HepG2 (cell line): Measurements from ENCODE around the gene ME2. TPM values are rescaled to one million over a fixed set of nuclear protein-coding genes. Genes with fewer than 3 reads are reported as not detected.

ENCODE experiments used
- ATAC-seq: fragments of 200-7000 bp; cut with Tn5 transposase; 3 replicates; pipeline ENCODE4 v1.9.1; 2020; ENCODE audit warnings: mild to moderate bottlenecking, moderate library complexity
- BruUV-seq: library from RNA; stranded (reverse); fragments of 400-500 nt; replicated peaks from 2 replicates; lab custom pipeline; 2021; lab: Mats Ljungman, UMichigan
- CTCF ChIA-PET: fragments of 300-600 bp; formaldehyde crosslinking; extraction: SDS; loops from one replicate; lab custom pipeline; 2021; ENCODE audit warnings: low total read pairs, inconsistent platforms, low intra/inter-chr PET ratio; lab: Yijun Ruan, JAX
- POLR2A ChIA-PET: fragments of 350-600 bp; sonication (Branson Sonifier 250); formaldehyde crosslinking; loops from one replicate; lab custom pipeline; 2020; ENCODE audit warnings: antibody characterized with exemption, inconsistent platforms; lab: Yijun Ruan, JAX
- DNase-seq: peaks from one replicate; pipeline ENCODE4 v3.0.0-alpha.2; 2015; ENCODE audit warnings: low spot score
- FAIRE-seq: peaks from 3 replicates; lab custom pipeline; 2011; peaks lifted over from hg19 to GRCh38; lab: Jason Lieb, UNC
- H2AFZ ChIP-seq: one replicate; pipeline ENCODE4 v1.6.1; 2011; ENCODE audit warnings: low read length, inconsistent platforms
- H3K27ac ChIP-seq: fragments of 300-600 bp; 3 replicates; pipeline ENCODE4 v1.8.0; 2011; ENCODE audit warnings: mixed run types, mild to moderate bottlenecking, mixed read lengths, low read length, inconsistent platforms; ENCODE audit not compliant: insufficient read depth; ENCODE audit errors: extremely low read length
- H3K27me3 ChIP-seq, 2 experiments: fragments of 200-600 bp in 1 of 2; 2 replicates in 1 of 2; 3 replicates in 1 of 2; pipeline versions ENCODE4 v1.6.0 to v1.8.0; 2011; ENCODE audit warnings: low read length in 2 of 2, mild to moderate bottlenecking in 2 of 2, moderate library complexity in 2 of 2, inconsistent platforms in 1 of 2; ENCODE audit not compliant: insufficient read depth in 2 of 2, control insufficient read depth in 1 of 2
- H3K36me3 ChIP-seq, 2 experiments: fragments of 200-600 bp in 1 of 2; replicated peaks in 1 of 2; 2 replicates in 1 of 2; 3 replicates in 1 of 2; pipeline versions ENCODE4 v1.5.1 to v1.8.0; 2011; ENCODE audit warnings: low read length in 2 of 2, inconsistent platforms in 1 of 2; ENCODE audit not compliant: insufficient read depth in 2 of 2, control insufficient read depth in 1 of 2
- H3K4me1 ChIP-seq: 2 replicates; pipeline ENCODE4 v1.5.1; 2012; ENCODE audit warnings: low read length, inconsistent platforms; ENCODE audit not compliant: insufficient read depth
- H3K4me2 ChIP-seq: 2 replicates; pipeline ENCODE4 v1.6.0; 2011; ENCODE audit warnings: low read depth, low read length, inconsistent platforms
- H3K4me3 ChIP-seq, 3 experiments: fragments of 200-600 bp in 1 of 3; sonication (generic), shearing (Covaris generic) in 1 of 3; replicated peaks in 1 of 3; 2 replicates each; pipeline ENCODE4 v1.5.1; 2011 to 2016; ENCODE audit warnings: low read length in 3 of 3, inconsistent platforms in 2 of 3, low read depth in 2 of 3, mild to moderate bottlenecking in 2 of 3, control low read depth in 1 of 3, mixed read lengths in 1 of 3; ENCODE audit not compliant: insufficient read depth in 1 of 3
- H3K79me2 ChIP-seq: one replicate; pipeline ENCODE4 v1.6.1; 2011; ENCODE audit warnings: low read length, inconsistent platforms; ENCODE audit not compliant: insufficient read depth
- H3K9ac ChIP-seq: 2 replicates; pipeline ENCODE4 v1.6.0; 2011; ENCODE audit warnings: mild to moderate bottlenecking, low read depth, low read length, inconsistent platforms; ENCODE audit not compliant: insufficient read depth
- H3K9me3 ChIP-seq: 2 replicates; pipeline ENCODE4 v1.5.1; 2012; ENCODE audit warnings: mild to moderate bottlenecking, low read length
- H4K20me1 ChIP-seq: 2 replicates; pipeline ENCODE4 v1.6.0; 2011; ENCODE audit warnings: inconsistent platforms, mild to moderate bottlenecking, low read length, moderate library complexity; ENCODE audit not compliant: insufficient read depth
- ETV5 ChIP-seq: IDR thresholded peaks from 2 replicates; pipeline ENCODE4 v1.6.1; 2018; ENCODE audit warnings: missing biosample characterization, missing genetic modification reagents, inconsistent platforms, borderline replicate concordance
- GFI1 ChIP-seq: sonication (generic); formaldehyde crosslinking; IDR thresholded peaks from 2 replicates; pipeline ENCODE4 v1.5.0; 2020; ENCODE audit warnings: missing genetic modification reagents, mild to moderate bottlenecking, borderline replicate concordance
- HNF1A ChIP-seq, 2 experiments: sonication (generic) in 1 of 2; formaldehyde crosslinking in 1 of 2; IDR thresholded peaks; 2 replicates each; pipeline versions ENCODE4 v1.4.0 to v1.6.1; 2016 to 2020; ENCODE audit warnings: borderline replicate concordance in 1 of 2, low read depth in 1 of 2, mild to moderate bottlenecking in 1 of 2, missing genetic modification reagents in 1 of 2
- JUND ChIP-seq: sonication (generic); formaldehyde crosslinking; IDR thresholded peaks from 2 replicates; pipeline ENCODE4 v1.8.0; 2022; ENCODE audit warnings: mild to moderate bottlenecking, missing genetic modification reagents
- PLSCR1 ChIP-seq: sonication (generic); formaldehyde crosslinking; IDR thresholded peaks from 2 replicates; pipeline ENCODE4 v1.5.0; 2020; ENCODE audit warnings: missing genetic modification reagents, mild to moderate bottlenecking, borderline replicate concordance
- RBFOX2 ChIP-seq: fragments of 200-400 bp; formaldehyde crosslinking; IDR thresholded peaks from 2 replicates; pipeline ENCODE4 v1.6.1; 2017; ENCODE audit warnings: low read depth, mild to moderate bottlenecking, low read length
- RFX5 ChIP-seq: IDR thresholded peaks from 2 replicates; pipeline ENCODE4 v1.6.1; 2011; ENCODE audit warnings: low read depth, low read length, improper control_type of control experiment
- ZMAT3 ChIP-seq: sonication (generic); formaldehyde crosslinking; conservative IDR thresholded peaks from 2 replicates; pipeline ENCODE4 v1.7.0; 2021; ENCODE audit warnings: missing genetic modification reagents
- ZNF383 ChIP-seq: sonication (generic); formaldehyde crosslinking; IDR thresholded peaks from 2 replicates; pipeline ENCODE4 v1.4.0; 2020; ENCODE audit warnings: missing genetic modification reagents, mild to moderate bottlenecking, borderline replicate concordance
- ZNF557 ChIP-seq: sonication (generic); formaldehyde crosslinking; IDR thresholded peaks from 2 replicates; pipeline ENCODE4 v1.4.0; 2020; ENCODE audit warnings: missing genetic modification reagents
- ZNF619 ChIP-seq: sonication (generic); formaldehyde crosslinking; IDR thresholded peaks from 2 replicates; pipeline ENCODE4 v1.4.0; 2020; ENCODE audit warnings: mild to moderate bottlenecking, missing genetic modification reagents
- ZNF652 ChIP-seq: IDR thresholded peaks from 2 replicates; pipeline ENCODE4 v1.6.1; 2016; ENCODE audit warnings: low read depth, borderline replicate concordance
- ZNF710 ChIP-seq: sonication (generic); formaldehyde crosslinking; IDR thresholded peaks from 2 replicates; pipeline ENCODE4 v1.5.0; 2020; ENCODE audit warnings: mild to moderate bottlenecking, missing genetic modification reagents, borderline replicate concordance
- WGBS: methylation state at CpG from one replicate; pipeline ENCODE4 v1.1.6; 2017; ENCODE audit warnings: low lambda C conversion rate; 5-methylcytosine and 5-hydroxymethylcytosine counted together
- in situ Hi-C: cut with HindIII; loops from 2 replicates; pipeline ENCODE4 v1.10.0; 2017; ENCODE audit warnings: low pct_unique_long_range_greater_than_20kb; ENCODE audit not compliant: extremely low pct_ligation_motif_present
- intact Hi-C: fragments of 100-400 bp; cut with micrococcal nuclease; formaldehyde crosslinking; loops from one replicate; pipeline ENCODE4 v1.10.0; 2022; ENCODE audit not compliant: unreplicated experiment
- polyA plus RNA-seq, 8 experiments: library from polyadenylated mRNA; depleted of rRNA in 3 of 8; stranded (reverse) in 7 of 8; unstranded in 1 of 8; fragments of >200 nt; fragmentation: Illumina TruSeq in 4 of 8; extraction: Trizol in 4 of 8; gene quantifications; 2 replicates each; pipeline versions ENCODE4 v1.2.1 to v1.2.3, GENCODE V29; 2011 to 2016; ENCODE audit warnings: low read depth in 4 of 8, missing spikeins in 1 of 8, mixed read lengths in 1 of 8; ENCODE audit not compliant: insufficient read depth in 1 of 8
- total RNA-seq, 5 experiments: library from RNA; depleted of rRNA; stranded (reverse); fragments of >200 nt; fragmentation: Illumina TruSeq; extraction: Trizol; gene quantifications; 2 replicates each; pipeline ENCODE4 v1.2.3, GENCODE V29; 2016; ENCODE audit warnings: low read depth in 1 of 5

ME2 gene
- total and polyA plus RNA-seq, 2 of the 13 experiments (the other 11 are each of a cell fraction or from before 2014, with no cell fraction given): 17.3 to 20.6 TPM

- no peak overlapping the region for H3K27ac ChIP-seq
- no peaks in the 10 kb centered on the region for H3K36me3 ChIP-seq
- no peaks in the 10 kb centered on the region for H3K79me2 ChIP-seq
- no peak overlapping the region for H3K4me2 ChIP-seq
- no peak overlapping the region for H3K9ac ChIP-seq
- ChIA-PET CTCF (no interaction called here), POLR2A (no interaction called here)
- ATAC-seq (no peak), FAIRE-seq (no peak), DNase-seq (no peak)
- TF ChIP-seq RBFOX2 (no peak), ETV5 (CRISPR knock-in tag) (no peak), HNF1A (IDR thresholded peaks at IDR 0.05; ENCODE audit: low read depth) (no peak), HNF1A (CRISPR knock-in tag; IDR thresholded peaks at IDR 0.05; ENCODE audit: borderline replicate concordance) (no peak), ZMAT3 (no peak), RFX5 (no peak), JUND (CRISPR knock-in tag) (no peak), ZNF652 (CRISPR knock-in tag) (no peak), ZNF710 (CRISPR knock-in tag) (no peak), ZNF619 (CRISPR knock-in tag) (no peak), PLSCR1 (CRISPR knock-in tag) (no peak), ZNF557 (no peak), ZNF383 (CRISPR knock-in tag) (no peak), GFI1 (CRISPR knock-in tag) (no peak)
- in situ Hi-C loops (no loop called here), intact Hi-C loops (no loop called here)
- no peaks in the 10 kb centered on the region for H3K4me1 ChIP-seq
- H4K20me1 ChIP-seq: no peaks in the 10 kb centered on the region
- no peak overlapping the region for H2AFZ ChIP-seq
- no TSS peak for BruUV-seq
- no peaks in the 10 kb centered on the region; a peak in 1 of 5 replicates for H3K27me3 ChIP-seq
- H3K4me3 ChIP-seq: no peak overlapping the region
- H3K9me3 ChIP-seq: no peaks in the 10 kb centered on the region
- whole genome bisulfite sequencing: 34% methylated on average over 5 of the region's 5 CpGs
Observed at GRCh38 chr18:50829644-50830043, 49.3 kb upstream of the ME2 start.
